HG03558 (cell line): Measurements from ENCODE around the gene GRAP.
"Not testable (repeated sequence)": the region's sequence is repeated elsewhere in the genome, so short reads cannot be mapped to it uniquely, and the experiment has no call there.

Experiments used
- ATAC-seq: cut with Tn5 transposase; IDR thresholded peaks from one replicate; pipeline ENCODE4 v1.9.1; 2021; ENCODE audit warnings: moderate number of reproducible peaks; ENCODE audit not compliant: unreplicated experiment; ENCODE audit errors: extremely low read depth

The GRAP gene

DNA sequence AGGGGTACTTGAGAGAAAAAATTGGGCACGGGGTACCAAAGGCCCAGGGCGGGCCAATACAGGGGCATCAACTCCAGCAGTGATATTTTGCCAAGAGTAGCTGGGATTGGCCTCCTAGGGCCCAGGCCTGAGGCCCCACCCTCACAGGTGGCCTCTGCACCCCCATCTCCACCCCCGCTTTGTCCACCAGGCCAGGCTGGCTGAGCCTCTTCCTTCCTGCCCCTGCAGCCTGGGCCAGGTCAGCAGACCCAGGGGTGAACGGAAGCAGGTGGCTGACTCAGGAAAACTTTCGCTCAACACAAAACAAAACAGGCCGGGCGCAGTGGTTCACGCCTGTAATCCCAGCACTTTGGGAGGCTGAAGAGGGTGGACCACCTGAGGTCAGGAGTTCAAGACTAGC lies 3.7 kb downstream of the GRAP start:
- ATAC-seq: not testable (repeated sequence)

DNA sequence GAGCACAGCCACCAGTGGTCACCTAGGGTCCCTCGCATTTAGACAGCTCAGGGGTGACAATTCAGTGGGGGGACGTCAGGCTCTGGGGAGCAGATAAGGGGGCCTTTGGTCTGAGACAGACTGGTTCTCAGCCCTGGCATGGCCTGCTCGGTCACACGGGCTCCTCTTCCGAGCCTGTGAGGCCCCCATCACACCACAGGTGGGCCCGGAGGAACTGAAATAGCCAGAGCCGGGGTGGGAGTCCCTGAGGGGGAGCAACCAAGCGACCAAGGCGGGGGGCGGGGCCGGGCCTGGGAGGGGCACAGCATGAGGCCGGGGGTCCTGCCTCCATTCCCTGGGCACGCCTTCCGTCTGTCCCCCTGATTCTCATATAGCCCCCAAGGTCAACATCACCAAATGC lies 4.4 kb downstream of the GRAP start:
- not testable (repeated sequence) for ATAC-seq

DNA sequence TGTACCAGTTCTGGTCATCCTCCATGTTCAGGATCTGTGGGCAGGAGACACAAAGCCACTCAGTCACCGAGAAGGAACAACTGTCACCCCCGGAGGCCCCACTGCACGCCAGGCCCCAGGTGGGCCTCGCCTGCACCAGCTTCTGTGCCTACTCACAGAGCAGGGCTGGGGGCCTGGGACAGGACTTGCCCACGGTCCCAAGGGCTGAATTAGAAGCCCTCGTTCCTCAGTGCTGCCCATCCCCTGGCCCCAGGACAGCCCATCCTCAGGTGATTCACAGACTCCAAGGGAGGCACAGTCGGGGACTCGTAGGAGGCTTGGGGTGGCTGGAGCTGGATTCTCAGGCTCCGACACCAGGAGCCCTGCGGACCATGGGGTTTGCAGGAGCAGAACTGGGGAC lies 4.9 kb downstream of the GRAP start:
- not testable (repeated sequence) for ATAC-seq

DNA sequence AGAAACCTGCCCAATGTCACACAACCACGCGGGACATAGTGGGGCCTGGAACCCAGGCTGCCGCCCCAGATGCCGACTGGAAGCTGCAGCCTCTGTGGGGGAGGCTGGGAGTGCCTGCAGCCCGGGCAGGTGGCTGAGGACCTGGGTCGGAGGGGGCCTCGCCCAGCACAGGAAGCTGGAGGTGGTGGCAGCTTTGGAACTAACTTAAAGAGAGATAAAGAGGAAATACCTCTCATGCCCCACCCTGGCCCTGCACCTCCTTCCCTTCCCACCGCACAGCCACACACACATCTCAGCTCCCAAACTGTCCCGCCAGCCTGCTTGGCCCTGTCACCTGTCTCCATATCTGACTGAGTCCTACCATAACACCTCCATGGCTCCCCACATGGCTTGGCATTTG lies 6.4 kb downstream of the GRAP start:
- ATAC-seq: not testable (repeated sequence)

DNA sequence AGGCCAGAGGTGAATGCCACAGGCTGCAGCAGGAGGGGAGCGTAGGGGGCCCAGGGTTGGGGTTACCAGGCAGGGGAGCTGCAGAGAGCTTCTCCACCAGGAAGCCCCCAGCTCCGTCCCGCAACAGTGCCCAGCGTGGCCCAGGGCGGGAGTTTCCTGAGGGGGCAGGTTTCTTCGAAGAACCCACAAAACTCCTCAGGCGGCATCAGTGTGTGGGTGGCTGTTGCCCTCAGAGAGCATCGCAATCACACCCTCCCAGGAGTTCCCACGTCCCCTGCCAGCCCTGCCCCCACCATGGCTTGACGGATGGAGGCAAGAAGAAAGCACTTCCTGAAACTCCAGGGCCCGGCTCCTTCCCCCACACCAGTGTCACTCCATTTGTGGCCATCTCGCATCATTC lies 8.0 kb downstream of the GRAP start:
- not testable (repeated sequence) for ATAC-seq

DNA sequence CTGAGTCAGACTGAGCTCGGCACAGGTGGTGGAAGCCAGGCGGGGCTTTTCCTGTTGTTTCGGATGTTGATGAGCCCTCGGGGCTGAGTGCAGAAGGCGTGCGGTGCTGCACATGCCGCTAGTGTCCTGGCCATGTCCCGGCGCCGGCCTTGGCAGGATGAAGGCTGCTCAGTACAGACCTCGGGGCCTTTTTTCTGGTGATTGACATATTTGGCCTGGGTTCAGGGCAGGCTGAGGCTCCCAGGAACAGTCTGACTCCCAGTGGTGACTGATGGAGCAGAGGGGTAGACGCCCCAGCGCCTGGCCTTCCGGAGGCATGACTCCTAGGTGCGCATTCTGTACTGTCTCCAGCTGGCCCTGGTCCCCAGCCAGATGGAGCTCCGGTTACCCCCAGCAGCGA lies 8.8 kb downstream of the GRAP start:
- ATAC-seq: not testable (repeated sequence)

DNA sequence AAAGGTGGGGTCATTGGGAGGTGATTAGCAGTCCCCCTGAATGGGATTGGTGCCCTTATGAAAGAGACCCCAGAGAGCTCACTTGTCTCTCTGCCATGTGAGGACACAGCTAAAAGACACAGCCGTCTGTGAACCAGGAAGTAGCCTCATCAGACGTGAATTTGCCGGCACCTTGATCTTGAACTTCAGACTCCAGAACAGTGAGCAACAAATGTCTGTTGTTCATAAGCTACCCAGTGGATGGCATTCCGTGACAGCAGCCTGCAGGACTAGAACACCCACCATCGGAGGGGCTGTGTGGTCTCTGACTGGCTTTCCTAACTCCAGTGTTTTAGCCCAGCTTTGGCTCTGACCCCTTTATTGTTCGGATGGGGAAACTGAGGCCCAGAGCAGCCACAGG lies 9.2 kb downstream of the GRAP start:
- not testable (repeated sequence) for ATAC-seq

DNA sequence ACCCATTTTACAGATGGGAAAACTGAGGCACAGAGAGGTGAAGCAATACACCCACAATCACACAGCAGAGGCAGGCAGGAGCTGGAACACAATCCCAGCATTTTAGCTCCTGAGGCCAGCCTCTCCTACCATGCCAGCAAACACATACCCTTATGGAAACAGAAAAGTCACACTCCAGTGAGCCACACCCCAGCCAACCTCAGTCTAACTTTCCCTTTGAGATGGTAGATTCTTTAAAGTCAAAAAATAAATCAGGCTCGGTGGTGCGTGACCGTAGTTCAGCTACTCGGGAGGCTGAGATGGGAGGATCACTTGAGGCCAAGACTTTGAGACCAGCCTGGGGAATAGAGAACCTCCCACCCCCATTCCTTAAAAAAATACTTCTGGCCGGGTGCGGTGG lies 10.6 kb downstream of the GRAP start:
- ATAC-seq: not testable (repeated sequence)

DNA sequence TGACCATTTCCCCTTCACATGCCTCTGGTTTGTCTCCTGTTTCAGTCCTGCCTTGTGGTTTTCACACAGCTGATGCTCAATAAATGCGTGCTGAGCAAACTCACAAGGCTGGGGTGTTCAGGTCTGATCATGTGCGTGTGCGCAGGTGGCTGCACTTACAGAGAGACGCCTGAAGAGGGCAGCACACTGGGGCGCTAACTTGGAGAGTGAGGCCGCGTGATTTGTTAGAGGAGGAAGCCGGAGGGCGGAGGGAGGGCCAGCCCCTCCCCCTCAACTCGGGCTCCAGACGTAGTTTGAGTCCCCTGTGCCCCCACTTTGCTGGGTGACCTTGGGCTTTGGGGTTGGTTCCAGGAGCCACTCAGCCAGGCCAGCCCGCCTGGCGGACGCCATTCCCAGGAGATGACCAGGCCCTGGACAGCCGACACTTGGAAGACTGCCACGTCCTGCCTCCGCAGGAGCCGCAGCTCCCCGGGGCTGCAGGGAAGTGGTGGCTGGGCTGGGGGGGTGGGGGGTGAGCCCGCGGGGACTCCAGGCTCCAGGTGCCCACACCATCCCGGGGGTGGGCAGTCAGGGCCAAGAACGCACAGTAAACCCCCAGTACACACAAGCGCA lies 14.3 kb downstream of the GRAP start:
- not testable (repeated sequence) for ATAC-seq

DNA sequence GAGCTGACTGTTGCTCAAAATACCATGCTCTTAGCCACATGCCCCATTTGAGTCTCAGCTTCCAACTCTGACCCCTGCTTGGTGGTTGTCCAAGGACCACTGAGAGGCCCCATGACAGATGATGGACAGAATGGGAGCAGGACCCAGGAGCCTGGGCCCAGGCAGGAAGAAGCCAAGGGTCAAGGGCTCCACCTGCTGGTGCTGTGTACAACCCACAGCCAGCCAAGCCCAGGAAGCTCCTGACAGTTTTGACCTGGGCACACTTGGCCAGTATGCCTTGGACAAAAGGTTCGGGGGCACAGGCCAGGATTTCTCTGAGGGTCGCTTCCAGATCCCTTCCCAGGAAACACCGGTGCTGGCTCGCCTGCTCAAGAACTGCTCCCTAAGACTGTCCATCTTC lies 15.0 kb downstream of the GRAP start:
- not testable (repeated sequence) for ATAC-seq

DNA sequence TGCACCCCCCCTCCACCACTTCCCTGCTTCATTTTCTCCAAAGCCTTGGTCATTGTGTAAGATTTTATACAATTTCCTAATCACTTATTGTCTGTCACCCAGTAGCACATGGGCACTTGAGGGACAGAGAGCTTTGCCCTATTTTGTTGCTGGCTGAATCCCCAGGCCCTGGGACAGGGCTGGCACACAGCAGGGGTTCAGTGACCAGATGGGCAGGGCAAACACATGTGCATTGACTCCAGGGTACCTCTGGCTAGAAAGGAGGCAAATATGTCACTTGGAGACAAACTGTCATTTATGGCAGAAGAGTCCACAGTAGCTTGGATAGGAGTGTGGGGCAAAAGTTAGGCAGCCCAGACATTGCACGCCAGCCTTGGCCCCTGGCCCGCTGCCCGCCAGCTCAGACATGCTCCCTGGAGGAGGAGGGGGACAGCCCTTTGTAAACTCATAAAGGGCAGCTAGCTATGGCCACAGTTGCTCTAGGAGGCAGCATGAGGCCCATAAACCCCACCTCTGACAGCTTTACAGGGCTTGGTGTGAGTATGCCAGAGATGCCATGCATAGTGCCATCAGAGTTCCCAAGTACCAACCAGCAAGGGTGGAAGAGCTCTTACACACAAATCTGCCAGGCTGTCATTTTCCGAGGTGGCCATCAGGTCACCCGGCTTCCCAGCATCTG lies 15.8 kb downstream of the GRAP start:
- ATAC-seq: not testable (repeated sequence)

DNA sequence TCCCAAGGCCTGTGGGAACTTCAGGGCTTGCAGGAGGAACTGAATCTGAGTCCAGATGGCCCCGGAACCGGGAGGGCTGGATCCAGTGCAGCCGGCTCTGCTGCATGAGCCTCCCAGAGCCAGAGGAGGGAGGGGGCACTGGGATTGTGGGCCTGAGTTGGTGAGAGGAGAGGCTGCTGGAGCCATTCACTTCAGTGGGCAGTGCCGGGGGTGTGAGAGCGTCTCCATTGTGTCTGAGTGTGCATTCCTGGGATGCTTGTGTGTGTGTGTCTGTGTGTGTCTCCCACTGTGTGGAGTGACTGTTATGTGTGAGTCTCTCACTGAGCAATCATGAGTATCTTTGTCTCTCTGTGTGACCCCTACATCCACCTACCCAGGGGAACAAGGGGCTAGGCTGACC lies 17.0 kb downstream of the GRAP start:
- not testable (repeated sequence) for ATAC-seq

DNA sequence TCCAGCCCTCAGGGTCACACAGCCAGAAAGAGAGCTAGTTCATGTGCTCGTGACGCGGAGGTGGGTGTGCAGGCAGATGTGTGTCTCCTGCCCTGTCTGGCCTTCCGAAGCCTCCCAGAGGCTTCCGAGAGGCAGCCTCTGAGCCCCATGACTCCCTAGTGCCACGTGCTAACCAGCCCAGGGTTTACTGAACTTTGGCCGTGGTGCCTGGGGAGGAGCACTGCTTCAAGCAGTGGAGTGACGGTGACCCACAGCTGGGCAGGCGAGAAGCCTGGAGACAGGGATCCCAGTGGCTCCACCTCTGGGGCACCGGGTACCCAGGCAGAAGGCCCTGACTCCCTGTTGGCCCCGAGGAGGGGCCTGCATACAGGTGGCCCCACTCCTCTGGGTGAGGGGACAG lies 18.1 kb downstream of the GRAP start:
- not testable (repeated sequence) for ATAC-seq

DNA sequence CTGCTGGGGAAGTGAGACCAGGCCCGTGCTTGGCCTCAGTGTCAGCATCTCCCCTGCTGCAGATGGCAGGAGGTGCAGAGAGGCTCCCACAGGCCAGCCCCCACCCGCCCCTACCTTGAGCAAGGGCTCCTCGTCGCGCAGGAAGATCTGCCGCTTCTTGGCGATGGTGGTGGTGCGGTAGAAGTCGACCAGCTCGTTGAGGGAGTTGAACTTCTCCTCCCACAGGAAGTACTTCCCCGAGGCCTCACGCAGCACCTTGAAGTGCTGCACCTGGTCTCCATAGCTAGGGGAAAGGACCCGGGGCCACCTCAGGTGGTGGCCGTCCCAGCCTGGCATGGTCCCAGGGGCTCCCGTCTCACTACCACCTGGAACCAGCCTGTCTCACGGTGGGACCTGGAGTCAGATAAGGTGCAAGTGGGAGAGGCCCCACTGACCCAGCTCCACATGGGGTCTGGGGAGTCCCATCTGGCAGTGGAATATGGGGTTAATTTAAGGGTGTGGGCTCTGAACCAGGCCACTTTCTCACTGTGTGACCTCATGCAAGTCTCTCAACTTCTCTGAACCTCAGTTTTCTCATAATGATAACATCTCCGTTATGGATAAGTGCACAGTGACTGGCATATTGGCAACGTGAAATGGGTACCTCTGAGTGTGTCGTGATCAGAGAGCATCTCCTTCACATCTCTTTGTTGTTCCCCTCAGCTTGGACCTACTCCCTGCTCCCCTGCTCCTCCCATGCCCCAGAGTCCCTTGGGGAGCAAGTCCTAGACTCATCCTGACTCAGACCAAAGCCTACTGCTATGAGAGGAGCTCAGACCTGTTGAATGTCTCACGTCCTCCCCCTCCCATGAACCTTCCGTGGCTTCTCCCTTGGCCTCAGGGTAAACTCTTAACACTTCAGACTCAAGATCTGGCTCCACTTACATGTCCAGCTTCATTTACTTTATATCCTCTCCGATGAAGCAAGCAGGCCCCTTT lies 22.4 kb downstream of the GRAP start:
- no peak for ATAC-seq

DNA sequence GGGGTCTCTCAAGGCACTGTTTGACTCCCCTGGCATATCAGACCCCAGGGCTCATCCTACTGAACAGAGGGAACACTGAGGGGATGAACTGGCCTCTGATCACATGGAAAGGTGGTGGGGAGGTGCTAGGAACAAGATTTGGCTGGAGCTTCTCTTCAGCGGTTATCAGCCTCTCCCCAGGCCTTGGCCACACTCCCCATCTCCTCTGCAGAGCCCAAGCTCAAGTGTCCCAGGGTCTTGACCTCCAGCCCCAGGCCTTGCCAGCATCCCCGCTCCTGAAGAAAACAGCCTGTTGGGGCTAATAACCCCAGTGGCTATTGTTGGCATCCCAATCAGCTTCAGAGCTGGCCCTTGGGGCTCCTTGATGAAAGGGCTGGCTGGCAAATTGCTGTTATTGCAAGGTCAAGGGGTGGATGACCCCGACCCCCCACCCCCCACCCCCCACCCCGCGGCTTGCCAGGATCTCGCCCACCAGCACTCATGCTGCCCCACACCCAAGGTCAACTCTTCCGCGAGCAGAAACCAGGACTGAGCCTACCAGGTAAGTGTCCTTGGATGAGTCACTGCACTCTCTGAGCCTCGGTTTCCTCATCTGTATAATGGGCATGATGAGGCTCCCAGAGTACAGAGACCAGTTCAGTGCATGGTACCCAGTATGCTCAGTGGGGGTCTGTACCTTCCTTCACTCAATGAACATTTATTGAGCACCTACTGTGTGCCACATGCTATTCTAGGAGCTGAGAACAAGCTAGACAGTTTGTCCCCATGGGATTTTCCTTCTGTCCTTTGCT lies 23.4 kb downstream of the GRAP start:
- no peak for ATAC-seq

DNA sequence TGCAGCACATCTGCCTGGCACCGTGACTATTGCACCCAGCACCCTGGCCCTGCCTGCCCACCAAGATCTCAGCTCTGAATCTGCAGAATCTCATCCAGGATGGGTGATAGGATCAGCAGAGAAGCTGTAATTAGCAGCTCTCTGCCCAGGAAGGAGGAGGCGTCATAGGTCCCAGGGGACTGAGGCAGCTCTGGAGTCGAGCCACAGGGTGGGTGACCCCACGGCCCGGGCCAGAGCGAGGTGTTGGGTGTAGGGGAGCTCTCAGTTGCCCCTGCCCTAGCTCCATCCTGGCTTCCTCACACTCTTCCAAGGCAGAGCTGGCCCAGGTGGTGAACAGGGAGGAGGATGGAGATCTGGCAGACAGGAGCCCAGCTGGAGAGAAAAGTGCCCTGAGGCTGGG lies 24.0 kb downstream of the GRAP start:
- ATAC-seq: no peak

DNA sequence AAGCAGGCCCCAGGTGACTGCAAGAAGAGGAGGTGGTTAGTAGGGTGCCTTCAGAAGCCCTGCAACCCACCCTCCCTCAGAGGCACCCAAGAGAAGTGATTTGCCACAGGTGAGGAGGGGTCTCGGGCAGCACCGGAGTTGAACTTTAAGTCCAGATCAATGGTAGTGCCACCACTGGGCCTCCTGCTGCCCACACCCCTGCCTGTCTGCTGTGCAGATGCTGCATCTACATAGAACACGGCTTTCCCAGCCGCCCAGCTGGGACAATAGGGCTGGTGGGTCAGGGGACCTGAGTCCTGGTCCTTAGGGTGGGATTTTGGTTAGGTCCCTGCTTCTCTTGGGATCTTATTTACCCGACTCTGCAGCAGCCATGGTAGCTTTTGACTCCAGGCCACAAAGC lies 24.6 kb downstream of the GRAP start:
- ATAC-seq: no peak

DNA sequence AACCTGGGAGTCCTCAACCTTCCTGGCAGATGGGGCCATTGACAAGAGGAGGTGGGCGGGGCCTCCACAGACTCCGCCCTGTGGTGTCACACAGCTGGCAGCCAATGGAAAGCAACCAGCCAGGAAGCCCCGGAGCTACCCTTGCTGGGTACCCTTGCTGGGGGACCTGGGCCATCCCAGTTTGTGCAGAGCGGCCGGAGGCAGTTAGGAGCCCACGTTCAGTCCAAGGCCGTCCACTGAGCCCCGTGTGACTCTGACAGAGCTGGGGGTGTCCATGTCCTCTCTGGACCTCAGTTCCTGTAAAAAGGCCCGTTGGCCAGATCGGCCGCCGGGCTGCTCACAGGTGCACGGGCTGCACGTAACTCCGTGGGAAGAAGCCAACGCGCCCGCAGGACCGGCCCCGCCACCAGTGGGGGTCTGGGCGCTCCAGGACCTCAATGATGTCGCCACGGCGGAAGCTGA lies 25.1 kb downstream of the GRAP start:
- no peak for ATAC-seq

DNA sequence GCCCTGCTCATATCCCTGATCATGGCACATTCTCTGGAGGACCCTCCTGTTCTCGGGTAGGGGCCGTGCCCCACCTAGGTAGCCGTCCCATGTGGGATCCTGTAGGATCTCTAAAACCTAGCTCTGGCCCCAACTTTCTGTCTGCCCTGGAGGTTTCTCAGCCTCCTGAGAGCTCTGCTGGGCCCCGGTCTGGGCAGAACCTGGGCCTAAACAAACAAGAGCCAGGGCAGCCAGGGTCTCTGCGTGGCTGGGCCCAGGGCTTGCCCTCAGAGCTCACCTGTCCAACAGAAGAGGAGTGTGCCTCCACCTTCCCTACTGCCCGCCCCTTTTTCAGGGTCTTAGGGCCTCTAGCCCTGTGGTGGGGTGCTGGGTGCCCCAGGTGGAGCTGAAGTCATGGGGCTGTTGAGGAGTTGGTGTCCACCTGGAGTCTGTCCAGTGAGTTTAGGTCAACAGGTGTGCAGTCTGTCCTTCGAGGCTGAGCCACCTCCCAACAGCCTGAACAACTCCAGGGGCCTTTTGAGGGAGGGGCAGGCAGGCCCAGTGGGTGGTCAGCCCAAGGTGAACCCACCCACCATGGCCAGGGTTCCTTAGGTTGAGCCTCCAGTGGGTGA lies 25.6 kb downstream of the GRAP start:
- ATAC-seq: not testable (repeated sequence)

DNA sequence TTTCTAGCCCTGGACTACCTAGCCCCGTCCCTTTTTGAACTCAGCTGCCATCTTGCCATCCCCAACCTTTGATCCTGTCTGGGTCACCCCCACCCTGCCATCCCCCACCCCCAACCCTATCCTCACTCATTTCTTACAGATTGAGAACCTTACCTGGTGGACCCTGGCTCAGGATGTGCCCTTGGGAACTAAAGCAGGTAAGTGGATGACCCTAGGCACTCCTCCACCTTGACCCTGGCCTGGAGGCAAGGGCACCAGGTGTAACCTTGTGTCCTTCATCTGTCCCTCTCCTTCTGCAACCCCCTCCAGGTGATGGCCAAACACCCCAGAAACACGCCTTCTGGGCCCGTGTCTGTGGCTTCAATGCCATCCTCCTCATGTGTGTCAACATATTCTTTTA lies 26.7 kb downstream of the GRAP start:
- no peak for ATAC-seq
